Panc1 (cell line): ENCODE results near the gene MED13L. TPM values are rescaled to one million over a fixed set of nuclear protein-coding genes. Genes with fewer than 3 reads are reported as not detected.

Source experiments
- ATAC-seq: fragments of 200-7000 bp; cut with Tn5 transposase; 2 replicates; pipeline ENCODE4 v1.9.1; 2020; ENCODE audit warnings: mild to moderate bottlenecking, moderate library complexity
- BruUV-seq: library from RNA; stranded (reverse); fragments of 400-500 nt; replicated peaks from 2 replicates; lab custom pipeline; 2021; lab: Mats Ljungman, UMichigan
- CTCF ChIA-PET: fragments of 300-600 bp; sonication (Branson Sonifier 250); formaldehyde crosslinking; loops from one replicate; lab custom pipeline; 2022; ENCODE audit warnings: antibody characterized with exemption; lab: Charles Lee
- POLR2A ChIA-PET: fragments of 300-600 bp; sonication (Branson Sonifier 250); formaldehyde crosslinking; loops from one replicate; lab custom pipeline; 2022; ENCODE audit warnings: antibody characterized with exemption; lab: Charles Lee
- DNase-seq: peaks from one replicate; pipeline ENCODE4 v3.0.0-alpha.2; 2010; ENCODE audit warnings: low read depth, low spot score
- H3K27ac ChIP-seq: 2 replicates; pipeline ENCODE4 v1.5.1; 2011; ENCODE audit warnings: mild to moderate bottlenecking, low read length, inconsistent platforms
- H3K27me3 ChIP-seq: fragments of 200-500 bp; sonication (Bioruptor generic); 2 replicates; pipeline ENCODE4 v1.6.0; 2014; ENCODE audit warnings: low read length, inconsistent platforms; ENCODE audit not compliant: control insufficient read depth, insufficient read depth
- H3K36me3 ChIP-seq: fragments of 200-500 bp; sonication (Bioruptor generic); 2 replicates; pipeline ENCODE4 v1.5.1; 2014; ENCODE audit warnings: inconsistent platforms, mild to moderate bottlenecking, low read length, moderate library complexity; ENCODE audit not compliant: control insufficient read depth, insufficient read depth
- H3K4me1 ChIP-seq: 2 replicates; pipeline ENCODE4 v1.5.1; 2011; ENCODE audit warnings: inconsistent platforms, mild to moderate bottlenecking, low read length, moderate library complexity; ENCODE audit not compliant: control insufficient read depth, insufficient read depth
- H3K4me3 ChIP-seq, 2 experiments: 2 replicates each; pipeline ENCODE4 v1.5.1; 2011 to 2012; ENCODE audit warnings: low read depth in 2 of 2, low read length in 2 of 2, mild to moderate bottlenecking in 2 of 2, inconsistent platforms in 1 of 2, moderate library complexity in 1 of 2
- H3K9me3 ChIP-seq: fragments of 200-500 bp; sonication (Bioruptor generic); 2 replicates; pipeline ENCODE4 v1.5.1; 2014; ENCODE audit warnings: low read depth, mild to moderate bottlenecking, inconsistent platforms, low read length, moderate library complexity; ENCODE audit not compliant: control insufficient read depth, insufficient read depth
- CTCF ChIP-seq: fragments of 450-650 bp; IDR thresholded peaks from 2 replicates; pipeline ENCODE4 v1.5.1; 2017; ENCODE audit warnings: mild to moderate bottlenecking
- POLR2AphosphoS5 ChIP-seq: IDR thresholded peaks from 2 replicates; pipeline ENCODE4 v1.6.1; 2012; ENCODE audit warnings: mild to moderate bottlenecking, low read depth, low read length, moderate library complexity
- REST ChIP-seq, 2 experiments: IDR thresholded peaks; 2 replicates each; pipeline ENCODE4 v1.6.1; 2011 to 2012; ENCODE audit warnings: low read depth in 2 of 2, control low read depth in 1 of 2, low read length in 1 of 2, mild to moderate bottlenecking in 1 of 2, moderate library complexity in 1 of 2; ENCODE audit not compliant: insufficient read depth in 1 of 2
- SIN3A ChIP-seq: IDR thresholded peaks from 2 replicates; pipeline ENCODE4 v1.6.1; 2012; ENCODE audit warnings: low read depth, mild to moderate bottlenecking, low read length, moderate library complexity, borderline replicate concordance; ENCODE audit not compliant: insufficient read depth
- TCF7L2 ChIP-seq: IDR thresholded peaks from 2 replicates; pipeline ENCODE4 v1.6.1; 2011; ENCODE audit warnings: mild to moderate bottlenecking, low read depth, low read length, inconsistent platforms
- in situ Hi-C: cut with HindIII; loops from 2 replicates; pipeline ENCODE4 v1.10.0; 2016; ENCODE audit warnings: low sequenced_read_pairs, low pct_unique_long_range_greater_than_20kb
- intact Hi-C: fragments of 100-400 bp; cut with micrococcal nuclease; formaldehyde crosslinking; loops from one replicate; pipeline ENCODE4 v1.10.0; 2022; ENCODE audit not compliant: unreplicated experiment
- total RNA-seq: library from RNA; stranded (reverse); gene quantifications from one replicate; pipeline ENCODE4 v1.2.1, GENCODE V29; 2021; ENCODE audit not compliant: unreplicated experiment

The MED13L gene
- total RNA-seq, 1 experiment from 2014 or later: 170 TPM

GRCh38 chr12:116294454-116295165 lies 17.1 kb upstream of the MED13L start:
- Histone ChIP-seq H3K4me1 (peaks cover 3% of the 10 kb centered on the region; the same call in 1 of the 2 replicates), H3K9me3 (no peaks in the 10 kb centered on the region), H3K27ac (peak overlapping the region; percentile 29; the same call in 1 of the 2 replicates), H3K4me3 (no peak overlapping the region), H3K36me3 (no peaks in the 10 kb centered on the region), H3K27me3 (no peaks in the 10 kb centered on the region)
- BruUV-seq: no TSS peak
- in situ Hi-C loops (no loop called here), intact Hi-C loops (no loop called here)
- DNase-seq (no peak), ATAC-seq (no peak)
- TF ChIP-seq CTCF (no peak), POLR2AphosphoS5 (no peak), TCF7L2 (no peak), REST (IDR thresholded peaks at IDR 0.05; ENCODE audit: insufficient read depth in 1 of 2, low read depth in 2 of 2, low read length in 1 of 2) (no peak), SIN3A (no peak)
- ChIA-PET POLR2A (no interaction called here), CTCF (no interaction called here)

GRCh38 chr12:116293687-116294453 lies 16.4 kb upstream of the MED13L start:
- POLR2A ChIA-PET: no interaction called here

More at GRCh38 chr12:116293687-116294453, 16.4 kb upstream of the MED13L start:
- Histone ChIP-seq H3K27ac (peak overlapping the region; percentile 25; the same call in 1 of the 2 replicates), H3K36me3 (no peaks in the 10 kb centered on the region), H3K4me3 (no peak overlapping the region), H3K4me1 (no peaks in the 10 kb centered on the region), H3K27me3 (no peaks in the 10 kb centered on the region), H3K9me3 (no peaks in the 10 kb centered on the region)
- intact Hi-C loops: no loop called here
- no peak for DNase-seq
- CTCF ChIA-PET: no interaction called here
- BruUV-seq: no TSS peak
- in situ Hi-C loops: no loop called here
- TF ChIP-seq CTCF (no peak), SIN3A (no peak), POLR2AphosphoS5 (no peak), TCF7L2 (no peak), REST (IDR thresholded peaks at IDR 0.05; ENCODE audit: insufficient read depth in 1 of 2, low read depth in 2 of 2, low read length in 1 of 2) (no peak)
- no peak for ATAC-seq
